Umbilical cord (tissue), 2 donors: ENCODE data around the gene BICD1. TPM values are rescaled to one million over a fixed set of nuclear protein-coding genes. Genes with fewer than 3 reads are reported as not detected.
A peak's percentile ranks its signal among the peaks of the same experiment; 100 is the strongest.

Experiments
- DNase-seq: peaks from one replicate; pipeline ENCODE4 v3.0.0-alpha.2; 2015; ENCODE audit warnings: low spot score
- total RNA-seq: library from RNA; depleted of rRNA; stranded (reverse); fragments of >200 nt; gene quantifications from one replicate; pipeline ENCODE4 v1.2.3, GENCODE V29; 2014; ENCODE audit warnings: low replicate concordance; ENCODE audit not compliant: insufficient read depth

The BICD1 gene
- total RNA-seq, 1 donor from 2014 or later = 34.7 TPM

DNA sequence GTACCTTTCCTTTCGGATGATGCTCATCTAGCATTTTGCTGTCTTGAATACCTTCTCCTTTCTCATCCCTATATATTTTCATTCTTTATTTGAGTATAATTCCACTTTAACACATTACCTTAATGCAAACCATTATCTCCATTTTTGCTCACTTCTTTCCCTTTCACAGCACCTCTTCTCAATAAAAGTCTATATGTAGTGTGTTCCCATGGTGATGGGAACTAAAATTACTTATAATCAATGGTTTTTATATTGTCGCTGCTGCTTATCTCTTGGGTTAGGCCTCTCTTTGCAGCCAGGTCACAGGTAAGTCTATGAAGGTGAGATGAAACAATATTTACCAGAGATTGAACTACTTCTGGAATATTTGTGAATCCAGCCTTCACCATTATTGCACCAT lies 171.1 kb downstream of the BICD1 start:
- no peak for DNase-seq

DNA sequence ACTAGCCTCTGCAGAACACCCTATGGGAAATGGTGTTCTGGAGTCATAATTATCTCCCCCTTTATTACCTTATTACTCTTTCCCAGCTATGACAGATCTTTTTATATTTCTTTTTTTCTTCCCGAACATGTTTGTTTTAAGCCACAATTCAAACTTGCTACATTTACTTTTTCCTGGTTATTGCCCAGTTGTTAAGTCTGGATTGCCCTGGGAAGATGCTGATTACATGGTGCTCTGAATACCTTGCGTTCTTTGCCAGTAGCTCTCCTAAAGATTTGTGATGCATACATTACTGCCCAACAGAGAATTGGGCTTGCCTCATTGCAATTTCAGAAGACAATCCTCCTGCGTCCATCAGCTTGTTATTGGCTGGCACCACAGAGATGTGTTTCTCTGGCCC lies 174.5 kb downstream of the BICD1 start:
- no peak for DNase-seq

DNA sequence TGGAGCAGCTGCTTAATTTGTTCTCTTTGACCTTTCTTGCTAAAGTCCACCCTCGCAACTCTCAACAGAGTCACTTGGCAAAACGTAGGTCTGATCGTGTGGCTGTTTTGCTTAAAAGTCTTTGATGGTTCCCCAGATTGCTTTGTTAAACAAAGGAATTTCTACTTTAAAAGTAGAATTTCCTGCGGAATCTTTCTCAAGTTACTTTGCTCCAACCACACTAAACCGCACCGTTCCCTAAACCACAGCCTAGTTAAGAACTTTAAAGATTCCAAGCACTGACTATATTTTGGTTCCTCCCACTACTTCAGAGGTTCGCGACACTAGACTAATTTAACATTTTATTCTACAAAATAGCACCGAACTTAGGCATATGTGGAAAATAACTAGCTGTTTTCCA lies 177.9 kb downstream of the BICD1 start:
- DNase-seq = no peak

DNA sequence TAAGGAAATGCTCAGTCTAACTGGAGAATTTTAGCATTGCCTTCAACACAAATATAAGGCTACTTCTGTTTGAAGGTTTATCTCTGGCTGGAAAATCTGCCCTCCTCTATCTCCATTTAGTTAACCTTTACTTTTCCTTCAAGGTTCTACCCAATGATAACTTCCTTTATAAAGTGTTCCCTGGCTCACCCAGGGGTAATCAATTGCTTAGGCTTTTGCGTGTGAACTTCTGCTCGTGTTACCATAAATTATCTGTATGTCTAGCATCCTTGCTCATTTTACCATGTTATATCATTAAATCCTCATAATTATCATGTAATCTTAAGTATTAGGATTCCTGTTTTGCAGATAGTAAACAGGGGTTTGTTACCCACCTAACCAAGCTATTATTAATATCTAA lies 178.4 kb downstream of the BICD1 start:
- no peak for DNase-seq

DNA sequence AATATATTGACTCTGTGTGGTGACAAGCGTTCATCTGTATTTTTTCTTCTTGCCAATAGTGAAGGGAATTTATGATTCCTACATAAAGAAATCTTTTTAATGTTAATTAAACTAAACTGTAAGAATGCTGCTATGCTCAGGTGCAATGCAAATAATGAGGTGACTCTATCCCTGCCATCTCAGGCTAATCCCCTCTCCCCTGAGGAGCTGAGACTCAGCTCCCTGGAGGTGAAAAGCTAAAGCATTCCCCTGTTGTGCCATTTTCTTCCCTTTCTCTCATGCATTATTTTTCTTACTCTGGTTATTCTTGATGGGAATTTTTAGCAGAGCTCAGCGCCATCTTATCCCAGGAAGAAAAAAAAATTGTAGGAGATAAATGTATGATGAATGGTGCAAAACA lies 178.8 kb downstream of the BICD1 start:
- DNase-seq = no peak

DNA sequence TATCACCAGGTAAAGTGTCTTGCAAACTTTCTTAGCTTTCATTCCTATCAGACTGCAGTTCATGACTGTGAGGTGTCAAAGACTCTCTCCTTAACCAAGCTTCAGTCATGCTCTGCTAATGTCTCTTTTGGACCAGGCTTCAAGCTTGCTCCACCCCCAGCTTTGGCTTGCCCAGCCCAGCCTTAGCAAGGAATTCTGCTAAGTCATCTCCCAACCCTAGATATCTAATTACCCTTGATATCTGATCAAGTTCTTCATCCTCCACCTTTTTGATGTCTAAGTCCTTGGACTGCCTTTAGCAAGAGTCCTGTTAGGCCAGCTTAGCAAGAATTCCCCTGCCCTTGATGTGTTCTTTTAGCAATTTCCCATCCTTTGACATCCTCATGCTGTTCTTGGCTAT lies 183.8 kb downstream of the BICD1 start:
- DNase-seq = peak; percentile 69

DNA sequence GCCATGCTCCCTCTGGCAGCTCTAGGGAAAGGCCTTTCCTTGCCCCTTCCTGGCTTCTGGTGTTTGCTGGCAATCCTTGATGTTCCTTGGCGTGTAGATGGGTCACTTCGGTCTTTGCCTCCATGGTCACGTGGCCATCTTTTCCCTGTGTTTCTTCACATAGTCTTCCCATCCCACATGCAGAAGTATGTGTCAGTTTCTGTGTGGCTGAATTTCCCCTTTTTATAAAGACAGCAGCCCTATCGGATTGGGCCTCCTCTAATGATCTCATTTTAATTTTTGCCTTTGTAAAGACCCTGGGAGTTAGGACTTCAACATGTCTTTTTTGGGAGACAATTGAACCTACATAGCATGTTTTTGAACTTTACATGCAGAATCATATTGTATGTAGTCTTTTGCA lies 185.5 kb downstream of the BICD1 start:
- no peak for DNase-seq

DNA sequence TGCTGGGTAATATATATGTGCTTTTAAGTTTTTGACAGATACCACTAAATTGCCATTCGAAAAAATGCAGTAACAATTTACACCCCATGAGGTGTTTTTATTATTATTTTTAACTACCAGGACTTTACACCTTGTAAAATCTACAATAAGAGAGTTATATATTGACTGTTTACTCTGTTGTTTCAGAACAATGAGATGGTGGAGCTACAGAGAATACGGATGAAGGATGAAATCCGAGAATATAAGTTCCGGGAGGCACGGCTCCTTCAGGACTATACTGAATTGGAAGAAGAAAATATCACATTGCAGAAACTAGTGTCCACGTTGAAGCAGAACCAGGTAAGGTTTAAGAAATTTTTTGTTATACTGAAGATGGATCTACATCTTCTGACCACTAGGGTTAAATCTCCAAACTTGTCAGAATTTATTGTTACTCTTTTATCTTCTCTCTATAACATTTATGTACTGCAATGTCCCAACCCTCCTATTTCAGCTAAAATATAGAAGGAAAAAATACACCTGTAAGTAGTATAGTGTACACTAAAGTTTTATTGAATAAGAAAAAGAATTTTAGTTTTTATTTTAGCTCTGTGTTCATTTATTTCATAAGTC lies 187.3 kb downstream of the BICD1 start:
- DNase-seq = no peak

DNA sequence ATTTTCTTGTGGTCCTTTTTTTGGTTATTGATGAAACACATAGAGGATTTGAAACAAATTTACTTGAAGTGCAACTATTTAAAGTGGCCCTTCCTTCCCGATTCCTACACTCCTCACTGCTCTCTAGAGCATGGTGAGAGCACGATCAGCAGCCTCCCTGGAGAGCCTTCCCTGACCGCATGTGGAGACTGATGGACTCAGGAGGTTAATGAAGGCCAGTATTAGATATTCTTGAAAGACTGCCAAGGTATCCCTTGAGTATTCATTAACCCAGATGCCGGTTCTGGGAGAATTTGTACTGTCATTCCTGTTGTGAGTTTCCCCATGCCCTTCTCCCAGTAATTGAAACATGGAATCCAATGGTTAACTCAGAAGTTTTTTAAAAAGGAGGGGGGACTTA lies 189.9 kb downstream of the BICD1 start:
- no peak for DNase-seq

DNA sequence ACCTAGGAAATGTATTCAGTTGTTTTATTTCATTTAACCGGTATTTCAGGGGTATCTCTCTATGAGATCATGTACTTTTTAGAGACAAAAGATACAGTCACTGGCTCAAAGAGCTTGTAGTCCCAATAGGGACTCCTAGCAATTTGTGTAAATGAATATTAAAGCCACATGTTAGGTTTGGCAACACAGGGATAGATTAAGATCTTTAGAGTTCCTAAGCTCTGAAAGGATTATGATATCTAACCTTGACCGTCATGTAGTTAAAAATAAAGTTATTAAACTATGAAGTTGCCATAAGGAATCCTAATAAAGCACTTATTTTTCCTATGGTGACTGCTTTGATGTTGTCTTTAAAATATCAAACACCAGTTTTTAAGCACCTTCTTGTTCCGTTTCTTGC lies 192.3 kb downstream of the BICD1 start:
- no peak for DNase-seq

DNA sequence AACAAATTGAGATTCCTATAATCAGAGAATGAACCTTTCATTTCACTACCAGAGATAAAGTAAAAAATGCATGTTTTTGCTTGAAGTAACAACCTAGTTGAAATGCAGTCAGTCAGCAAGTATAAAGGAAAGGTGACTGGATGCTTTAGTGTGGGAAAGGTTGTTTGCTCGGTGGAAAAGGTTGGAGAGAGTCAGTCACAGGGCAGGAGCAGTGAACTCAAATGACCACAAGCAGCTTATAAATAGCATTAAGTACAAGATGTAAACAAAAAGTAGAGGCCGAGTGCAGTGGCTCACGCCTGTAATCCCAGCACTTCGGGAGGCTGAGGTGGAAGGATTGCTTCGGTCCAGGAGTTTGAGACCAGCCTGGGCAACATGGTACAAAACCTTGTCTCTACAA lies 194.6 kb downstream of the BICD1 start:
- DNase-seq = no peak

DNA sequence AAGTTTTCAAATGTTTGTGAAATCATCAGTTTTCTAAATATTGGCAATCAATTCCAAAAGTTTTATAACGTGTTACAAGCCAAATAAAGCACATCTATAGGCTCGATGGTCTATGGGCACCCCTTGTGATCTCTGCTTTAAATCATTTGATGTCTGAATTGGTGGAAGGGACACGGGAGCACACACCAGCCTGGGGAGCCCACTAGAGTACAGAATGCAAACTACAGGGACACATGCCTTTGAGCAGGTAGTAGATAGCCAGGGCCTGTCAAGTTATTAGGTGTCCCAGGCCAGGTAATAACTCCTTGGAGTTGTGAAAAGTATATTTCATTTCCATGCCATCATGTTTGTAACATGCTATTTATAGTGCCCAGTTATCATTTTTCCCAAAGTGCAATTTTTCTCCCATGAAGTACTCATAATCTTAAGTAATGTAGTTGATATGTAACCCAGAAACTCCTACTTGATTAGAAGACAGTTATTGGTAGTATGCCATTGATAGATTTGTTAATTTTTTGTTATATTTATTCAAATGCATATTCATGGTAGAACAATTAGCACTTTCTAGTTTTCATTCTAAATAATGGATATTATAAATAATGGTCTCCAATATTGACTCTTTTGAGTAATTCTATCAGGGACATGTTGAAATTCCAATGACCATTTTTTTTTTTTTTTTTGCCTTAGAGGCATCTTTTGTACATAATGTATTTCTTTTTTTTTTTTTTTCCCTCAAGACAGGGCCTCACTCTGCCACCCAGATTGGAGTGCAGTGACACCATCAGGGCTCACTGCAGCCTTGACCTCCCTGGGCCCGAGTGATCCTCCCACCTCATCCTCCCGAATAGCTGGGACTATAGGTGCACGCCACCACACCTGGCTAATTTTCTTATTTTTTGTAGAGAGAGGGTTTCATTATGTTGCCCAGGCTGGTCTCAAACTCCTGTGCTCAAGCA lies 195.8 kb downstream of the BICD1 start:
- DNase-seq = no peak

DNA sequence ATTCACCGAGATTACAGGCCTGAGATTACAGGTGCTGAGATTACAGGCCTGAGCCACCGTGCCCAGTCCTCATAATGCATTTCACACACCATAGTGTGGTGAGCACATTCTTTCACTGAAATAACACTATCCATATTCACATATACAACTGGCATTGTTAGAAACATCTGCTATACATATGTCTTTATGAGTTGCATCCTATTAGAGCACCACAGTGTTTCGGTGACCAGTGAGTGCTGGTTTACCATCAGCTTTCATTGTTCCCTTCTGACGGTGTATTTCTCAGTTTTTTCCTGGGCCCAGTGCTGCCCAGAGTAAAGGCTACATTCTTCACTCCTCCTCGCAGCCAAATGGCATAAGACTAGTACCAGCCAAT lies 196.5 kb downstream of the BICD1 start:
- no peak for DNase-seq

DNA sequence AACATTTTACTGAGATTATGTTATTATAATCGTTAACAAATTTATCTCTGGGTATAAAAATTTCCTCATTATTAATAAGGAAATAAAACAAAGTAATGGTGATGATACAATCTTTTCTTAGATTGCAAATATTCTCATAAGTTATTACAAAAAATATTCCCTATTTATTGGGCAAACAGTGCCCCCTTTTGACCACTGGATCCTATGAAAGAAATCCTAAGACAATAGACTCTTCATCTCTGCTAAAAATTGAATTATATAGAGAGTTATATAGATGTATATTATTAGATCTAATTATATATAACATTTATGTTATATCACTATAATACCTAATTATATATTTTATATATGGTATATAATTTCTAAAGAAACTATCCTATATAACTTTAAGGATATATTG lies 198.5 kb downstream of the BICD1 start:
- no peak for DNase-seq

DNA sequence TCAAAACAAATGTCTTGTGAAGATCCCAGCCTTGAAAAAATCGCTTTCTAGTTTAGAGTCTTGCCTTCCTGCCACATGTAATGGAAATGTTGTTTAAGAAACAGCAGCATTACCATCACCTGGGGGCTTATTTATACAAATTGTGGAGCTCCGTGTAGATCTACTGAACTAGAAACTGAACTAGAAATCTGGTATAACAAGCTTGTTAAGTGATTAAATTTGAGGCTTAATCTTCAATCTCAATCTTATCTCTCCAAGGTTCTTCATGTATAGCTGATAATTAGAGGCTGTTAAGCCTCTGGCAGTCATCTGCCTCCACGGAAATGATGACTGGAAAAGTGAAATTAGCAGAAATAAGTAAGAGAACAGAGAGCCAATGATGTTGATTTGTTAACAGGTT lies 200.7 kb downstream of the BICD1 start:
- no peak for DNase-seq

DNA sequence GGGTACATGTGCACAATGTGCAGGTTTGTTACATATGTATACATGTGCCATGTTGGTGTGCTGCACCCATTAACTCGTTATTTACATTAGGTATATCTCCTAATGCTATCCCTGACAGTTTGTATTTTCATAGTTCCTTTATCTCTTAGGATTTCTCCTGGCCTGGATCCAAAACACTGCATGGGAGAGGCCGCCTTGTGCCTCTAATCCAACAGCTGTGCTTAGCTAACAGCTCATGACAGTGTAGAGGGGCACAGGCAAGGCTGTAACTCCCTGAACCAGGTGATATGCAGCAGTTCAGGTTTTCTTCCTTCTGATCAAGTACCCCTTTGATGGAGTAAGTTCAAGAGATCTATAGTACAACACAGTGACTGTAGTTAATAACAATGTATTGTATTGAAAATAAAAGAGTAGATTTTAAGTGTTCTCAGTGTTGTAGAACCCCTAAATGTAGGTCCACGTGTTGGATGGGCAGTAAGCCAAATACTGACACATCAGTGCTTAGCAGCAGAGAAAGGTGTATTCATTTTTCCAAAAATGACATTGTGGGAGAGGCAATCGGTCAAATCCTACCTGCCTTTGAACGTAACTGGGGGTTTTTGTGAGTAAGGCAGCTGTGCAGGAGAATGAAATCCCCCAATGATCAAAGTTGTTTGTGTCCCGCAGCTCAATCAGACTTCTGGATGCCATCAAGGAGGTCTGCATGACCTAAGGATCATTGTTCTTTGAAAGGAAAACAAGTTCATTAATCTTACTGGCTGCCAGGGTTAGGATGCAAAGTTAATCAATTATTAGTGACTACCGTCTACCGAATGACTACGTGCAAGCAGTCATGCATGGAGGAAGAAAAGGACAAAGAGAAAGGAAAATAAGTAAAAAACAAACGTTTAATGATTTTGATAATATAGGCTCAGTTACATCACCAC lies 203.4 kb downstream of the BICD1 start:
- peak; percentile 48 for DNase-seq

DNA sequence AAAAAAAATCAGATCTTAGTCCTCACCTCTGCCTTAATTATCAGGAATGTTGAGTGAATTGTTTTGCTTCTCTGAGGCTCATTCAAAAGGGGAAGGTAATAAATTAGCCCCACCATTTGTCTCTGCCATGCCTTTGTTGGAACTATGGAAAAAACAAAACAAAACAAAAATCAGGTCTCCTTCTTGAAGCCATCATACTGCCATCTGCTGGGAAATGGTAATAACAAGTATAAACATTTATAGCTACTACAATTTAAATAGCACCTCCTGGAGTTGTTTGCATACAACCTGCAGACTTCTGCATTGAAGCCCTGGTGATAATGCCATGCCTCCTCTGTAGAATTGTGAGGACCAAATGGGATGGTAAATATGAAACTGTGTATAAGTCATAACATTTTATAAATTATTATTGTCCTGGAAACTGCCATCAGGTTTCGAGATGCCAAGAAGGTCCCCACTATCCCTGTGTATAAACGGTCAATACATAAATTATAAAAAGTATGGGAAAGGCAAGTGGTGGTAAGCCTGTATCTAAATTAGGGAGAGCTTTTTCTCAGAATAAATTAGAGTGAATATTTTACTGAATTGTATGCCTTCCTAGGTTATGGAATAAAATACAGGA lies 205.5 kb downstream of the BICD1 start:
- peak; percentile 75 for DNase-seq

DNA sequence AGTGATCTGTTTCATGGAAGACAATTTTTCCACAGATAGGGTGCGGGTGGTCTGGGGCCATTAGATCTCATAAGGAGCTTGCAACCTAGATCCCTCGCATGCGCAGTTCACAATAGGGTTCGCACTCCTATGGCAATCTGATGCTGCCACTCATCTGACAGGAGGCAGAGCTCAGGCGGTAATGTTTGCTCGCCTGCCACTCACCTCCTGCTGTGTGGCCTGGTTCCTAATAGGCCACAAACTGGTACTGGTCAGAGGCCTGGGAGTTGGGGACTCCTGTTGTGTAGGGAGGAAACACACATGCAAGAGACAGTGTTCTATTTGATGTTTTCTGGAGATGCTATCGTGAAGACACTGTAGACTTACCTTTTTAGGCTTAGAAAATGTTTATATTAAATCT lies 215.7 kb downstream of the BICD1 start:
- no peak for DNase-seq

DNA sequence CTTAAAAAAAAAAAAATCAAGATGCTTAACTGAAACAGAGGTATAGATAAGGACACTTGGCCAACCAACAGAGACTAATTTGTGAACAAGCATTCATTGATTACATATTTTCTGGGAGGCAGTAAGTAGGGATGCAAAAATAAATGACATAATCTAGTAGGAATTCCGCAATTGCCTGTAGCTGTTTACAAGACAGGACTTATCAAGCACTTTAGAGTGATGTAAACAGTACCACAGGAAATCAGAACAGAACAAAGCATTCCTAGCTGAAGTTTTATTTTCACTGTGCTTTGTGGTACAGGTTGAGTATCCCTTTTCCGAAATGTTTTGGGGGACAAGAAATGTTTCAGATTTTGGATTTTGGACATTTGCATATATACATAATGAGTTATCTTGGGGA lies 224.5 kb downstream of the BICD1 start:
- DNase-seq = no peak

DNA sequence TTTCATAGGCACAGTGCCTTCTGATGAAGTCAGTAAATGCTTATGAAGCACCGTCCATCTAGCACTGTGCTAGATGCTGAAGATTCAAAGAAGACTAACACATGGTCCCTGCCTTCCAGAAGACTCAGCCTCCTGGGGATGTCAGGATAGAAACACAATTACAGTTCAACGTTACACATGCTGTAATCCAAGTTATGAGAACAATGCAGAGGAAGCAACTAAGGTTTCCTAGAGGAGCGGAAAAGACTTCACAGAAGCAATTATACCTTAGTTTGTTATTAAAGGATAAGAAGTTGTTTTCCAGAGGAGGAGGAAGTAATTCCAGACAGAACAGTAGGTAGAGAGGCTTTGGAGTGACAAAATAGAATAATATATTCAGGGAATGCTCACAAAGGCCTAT lies 225.8 kb downstream of the BICD1 start:
- DNase-seq = no peak

DNA sequence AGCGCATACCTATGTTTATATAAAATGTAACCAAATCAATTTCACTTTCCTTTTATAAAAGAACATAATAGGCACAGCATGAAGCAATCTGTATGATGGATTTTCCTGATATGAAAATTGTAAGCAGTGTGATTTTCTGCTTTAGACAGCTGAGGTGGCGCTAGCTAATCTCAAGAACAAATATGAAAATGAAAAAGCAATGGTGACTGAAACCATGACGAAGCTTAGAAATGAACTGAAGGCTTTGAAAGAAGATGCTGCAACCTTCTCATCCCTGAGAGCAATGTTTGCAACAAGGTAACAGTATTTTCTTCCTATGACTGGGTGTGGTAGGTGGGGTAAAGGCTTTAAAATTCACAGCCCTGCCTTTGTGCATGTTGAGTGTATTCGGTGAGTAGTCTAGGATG lies 227.7 kb downstream of the BICD1 start:
- DNase-seq = no peak

DNA sequence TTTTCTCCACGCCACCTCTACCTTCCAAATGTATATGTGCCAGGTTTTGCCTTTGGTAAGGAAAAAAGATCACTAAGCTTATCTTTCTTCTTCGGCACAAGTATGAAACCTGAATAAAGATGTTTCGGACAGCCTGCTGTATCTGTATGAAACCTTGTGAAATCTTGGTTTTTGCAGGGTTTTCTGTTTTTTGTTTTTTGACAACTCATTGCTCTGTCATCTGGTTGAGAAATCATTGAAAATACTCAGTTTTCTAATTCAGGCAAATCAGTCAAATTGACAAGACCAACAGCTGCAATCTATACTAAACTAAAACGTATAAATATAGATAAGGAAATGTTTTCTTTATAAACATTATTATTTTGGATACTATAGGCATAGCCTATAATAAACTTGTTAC lies 229.6 kb downstream of the BICD1 start:
- no peak for DNase-seq
